ENCODE results near the gene RAB11FIP5. TPM values are rescaled to one million over a fixed set of nuclear protein-coding genes. Genes with fewer than 3 reads are reported as not detected.
"Not testable (repeated sequence)": the region's sequence is repeated elsewhere in the genome, so short reads cannot be mapped to it uniquely, and the experiment has no call there.

The RAB11FIP5 gene
- total and polyA plus RNA-seq, 8 donors = 10.1 to 17.6 (median 15.2) TPM

DNA sequence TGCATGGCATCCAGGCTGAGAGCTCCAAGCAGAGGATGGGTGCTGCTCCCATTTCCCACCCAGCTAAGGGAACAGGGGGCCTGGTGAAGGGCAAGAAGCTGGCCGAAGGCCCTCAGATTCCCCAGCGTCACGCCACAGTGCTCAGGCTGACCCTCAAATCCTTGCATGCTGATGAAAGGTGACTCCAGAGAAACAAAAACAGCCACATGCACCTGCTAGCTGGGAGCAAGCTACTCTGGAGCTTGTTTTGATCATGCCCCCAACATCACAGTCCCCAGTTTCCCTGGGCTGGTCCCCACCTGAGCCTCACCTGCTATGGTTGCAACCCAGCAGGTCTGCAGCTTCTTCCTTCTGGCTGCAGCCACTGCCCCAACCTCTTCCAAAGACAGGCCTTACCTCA lies 13.3 kb downstream of the RAB11FIP5 start:
- WGBS, 2 donors = 96 to 97% methylated on average over 3 of the region's 3 CpGs
- intact Hi-C loops (cut with DNase I) = no loop called here
- ATAC-seq (no peak), FAIRE-seq (no peak), DNase-seq (no peak)
- H3K27ac ChIP-seq = no peak overlapping the region
- no peaks in the 10 kb centered on the region for H3K9me3 ChIP-seq
- no peak overlapping the region for H3K4me3 ChIP-seq
- H3K36me3 ChIP-seq = no peaks in the 10 kb centered on the region
- H3K27me3 ChIP-seq = no peaks in the 10 kb centered on the region
- no peaks in the 10 kb centered on the region for H3K4me1 ChIP-seq
- TF ChIP-seq, protein P1, sequence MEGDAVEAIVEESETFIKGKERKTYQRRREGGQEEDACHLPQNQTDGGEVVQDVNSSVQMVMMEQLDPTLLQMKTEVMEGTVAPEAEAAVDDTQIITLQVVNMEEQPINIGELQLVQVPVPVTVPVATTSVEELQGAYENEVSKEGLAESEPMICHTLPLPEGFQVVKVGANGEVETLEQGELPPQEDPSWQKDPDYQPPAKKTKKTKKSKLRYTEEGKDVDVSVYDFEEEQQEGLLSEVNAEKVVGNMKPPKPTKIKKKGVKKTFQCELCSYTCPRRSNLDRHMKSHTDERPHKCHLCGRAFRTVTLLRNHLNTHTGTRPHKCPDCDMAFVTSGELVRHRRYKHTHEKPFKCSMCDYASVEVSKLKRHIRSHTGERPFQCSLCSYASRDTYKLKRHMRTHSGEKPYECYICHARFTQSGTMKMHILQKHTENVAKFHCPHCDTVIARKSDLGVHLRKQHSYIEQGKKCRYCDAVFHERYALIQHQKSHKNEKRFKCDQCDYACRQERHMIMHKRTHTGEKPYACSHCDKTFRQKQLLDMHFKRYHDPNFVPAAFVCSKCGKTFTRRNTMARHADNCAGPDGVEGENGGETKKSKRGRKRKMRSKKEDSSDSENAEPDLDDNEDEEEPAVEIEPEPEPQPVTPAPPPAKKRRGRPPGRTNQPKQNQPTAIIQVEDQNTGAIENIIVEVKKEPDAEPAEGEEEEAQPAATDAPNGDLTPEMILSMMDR (IDR thresholded peaks at IDR 0.05) = no peak

DNA sequence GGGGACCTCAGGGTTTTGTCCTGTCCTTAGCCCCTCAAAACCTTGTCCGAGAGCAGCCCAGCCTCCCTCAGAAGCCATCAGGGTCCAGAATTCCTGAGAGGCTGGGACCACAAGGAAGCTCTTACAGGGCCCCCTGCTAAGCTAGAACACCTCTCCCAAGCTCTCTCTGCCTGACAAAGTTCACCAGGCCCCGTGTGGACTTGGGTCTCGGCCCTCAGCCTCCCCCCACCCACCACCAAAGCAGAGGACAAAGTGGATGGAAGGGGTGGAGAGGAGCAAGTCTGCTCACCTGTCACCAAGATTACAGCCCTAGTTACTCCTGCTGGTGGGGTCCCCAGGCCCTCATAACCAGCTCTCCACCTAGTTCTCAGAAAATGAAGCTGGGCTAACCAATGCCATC lies 16.8 kb downstream of the RAB11FIP5 start:
- no peak for FAIRE-seq
- H3K4me1 ChIP-seq = no peaks in the 10 kb centered on the region
- peak in 1 of 6 donors; percentile 11 for DNase-seq

DNA sequence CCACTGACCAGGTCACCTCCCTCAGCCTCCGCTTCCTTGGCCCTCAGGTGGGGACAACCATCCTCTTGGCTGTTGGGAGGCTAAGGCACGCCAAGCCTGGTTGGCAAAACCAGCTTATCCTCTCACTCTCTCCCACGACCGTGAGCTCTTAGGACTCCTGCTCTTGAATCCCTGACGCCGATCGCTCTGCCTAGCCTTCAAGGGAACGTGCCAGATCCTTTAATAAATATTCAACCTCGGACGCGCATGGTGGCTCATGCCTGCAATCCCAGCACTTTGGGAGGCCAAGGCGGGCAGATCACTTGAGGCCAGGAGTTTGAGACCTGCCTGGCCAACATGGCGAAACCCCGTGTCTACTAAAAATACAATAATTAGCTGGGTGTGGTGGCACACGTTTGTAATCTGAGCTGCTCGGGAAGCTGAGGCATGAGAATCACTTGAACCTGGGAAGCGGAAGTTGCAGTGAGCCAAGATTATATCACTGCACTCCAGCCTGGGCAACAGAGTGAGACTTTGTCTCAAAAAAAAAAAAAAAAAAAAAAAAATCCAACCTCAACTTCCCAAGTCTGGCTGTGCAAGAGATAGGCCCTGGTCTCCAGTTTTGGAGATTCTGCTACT lies 19.0 kb downstream of the RAB11FIP5 start:
- 80 to 87% methylated on average over 17 of the region's 17 CpGs for WGBS, 2 donors
- DNase-seq; H3K4me3 ChIP-seq; FAIRE-seq; H3K4me1 ChIP-seq; H3K27ac ChIP-seq; H3K9me3 ChIP-seq; H3K36me3 ChIP-seq; ATAC-seq; H3K27me3 ChIP-seq; intact Hi-C loops (cut with DNase I): not testable (repeated sequence)

More for the DNA sequence above, 16.8 kb downstream of the RAB11FIP5 start:
- Histone ChIP-seq H3K4me3 (no peak overlapping the region), H3K27me3 (no peaks in the 10 kb centered on the region), H3K36me3 (no peaks in the 10 kb centered on the region), H3K9me3 (no peaks in the 10 kb centered on the region), H3K27ac (no peak overlapping the region)
- WGBS, 2 donors = 76 to 82% methylated on average over 3 of the region's 3 CpGs
- ATAC-seq = no peak
- intact Hi-C loops (cut with DNase I) = no loop called here
- TF ChIP-seq, protein P1 (IDR thresholded peaks at IDR 0.05) = no peak

GRCh38 chr2:73092146-73092783 lies 20.5 kb downstream of the RAB11FIP5 start:
- Histone ChIP-seq H3K27me3 (no peaks in the 10 kb centered on the region), H3K9me3 (no peaks in the 10 kb centered on the region), H3K27ac (no peak overlapping the region), H3K4me1 (no peaks in the 10 kb centered on the region), H3K4me3 (no peak overlapping the region), H3K36me3 (peaks cover 0 to 16% (median 0%) of the 10 kb centered on the region in 3 donors)
- WGBS, 2 donors = 70% methylated on average over 7 of the region's 7 CpGs
- ATAC-seq = no peak
- TF ChIP-seq, protein P1 (IDR thresholded peaks at IDR 0.05) = no peak
- intact Hi-C loops (cut with DNase I) = no loop called here
- no peak for DNase-seq
- no peak for FAIRE-seq

- H3K4me1 ChIP-seq = no peaks in the 10 kb centered on the region
- FAIRE-seq = no peak
Observed at GRCh38 chr2:73091696-73092095, 21.1 kb downstream of the RAB11FIP5 start.

More at GRCh38 chr2:73091696-73092095, 21.1 kb downstream of the RAB11FIP5 start:
- TF ChIP-seq, protein P1 (IDR thresholded peaks at IDR 0.05) = no peak
- Histone ChIP-seq H3K9me3 (no peaks in the 10 kb centered on the region), H3K4me3 (no peak overlapping the region), H3K36me3 (peaks cover 0 to 20% (median 0%) of the 10 kb centered on the region in 3 donors), H3K27me3 (no peaks in the 10 kb centered on the region), H3K27ac (no peak overlapping the region)
- 85 to 87% methylated on average over 11 of the region's 11 CpGs for WGBS, 2 donors
- intact Hi-C loops (cut with DNase I) = no loop called here
- DNase-seq (no peak), ATAC-seq (no peak)

All from pancreas (tissue), 10 donors.